ENCODE measurements around the gene CAPRIN1.

- TF ChIP-seq EZH2 (IDR thresholded peaks at IDR 0.05; ENCODE audit: borderline replicate concordance, low read depth, low read length, poor library complexity, severe bottlenecking) = no peak
- TF ChIP-seq CTCF (conservative IDR thresholded peaks at IDR 0.05; ENCODE audit: low read depth, low read length) = no peak
Measured at GRCh38 chr11:34124885-34125668, 73.5 kb downstream of the CAPRIN1 start.
